GM23338 (cell line): ENCODE measurements around the gene PABPC1L. TPM values are rescaled to one million over a fixed set of nuclear protein-coding genes. Genes with fewer than 3 reads are reported as not detected.

Experiments
- ATAC-seq: fragments of 200-7000 bp; cut with Tn5 transposase; 3 replicates; pipeline ENCODE4 v1.9.1; 2020
- DNase-seq: peaks from one replicate; pipeline ENCODE4 v3.0.0-alpha.2; 2015; ENCODE audit warnings: low spot score
- H2AFZ ChIP-seq: fragments of 200-600 bp; sonication (generic); 2 replicates; pipeline ENCODE4 v1.8.0; 2016; ENCODE audit warnings: antibody characterized with exemption, mild to moderate bottlenecking, moderate library complexity
- H3F3A ChIP-seq: fragments of 200-600 bp; sonication (generic); replicated peaks from 2 replicates; pipeline ENCODE4 v1.8.0; 2017; ENCODE audit warnings: antibody characterized with exemption, mixed run types, low read depth
- H3K27ac ChIP-seq: fragments of 200-600 bp; sonication (generic); 2 replicates; pipeline ENCODE4 v1.6.1; 2016; ENCODE audit warnings: low read depth
- H3K27me3 ChIP-seq: fragments of 200-600 bp; sonication (generic); 2 replicates; pipeline ENCODE4 v1.8.0; 2016; ENCODE audit warnings: mild to moderate bottlenecking, mixed run types, moderate library complexity; ENCODE audit not compliant: insufficient read depth
- H3K36me3 ChIP-seq: fragments of 200-600 bp; sonication (generic); 2 replicates; pipeline ENCODE4 v1.8.0; 2016; ENCODE audit warnings: mild to moderate bottlenecking; ENCODE audit not compliant: insufficient read depth
- H3K4me1 ChIP-seq: fragments of 200-600 bp; sonication (generic); 2 replicates; pipeline ENCODE4 v1.8.0; 2016; ENCODE audit warnings: mild to moderate bottlenecking, moderate library complexity; ENCODE audit not compliant: insufficient read depth
- H3K4me2 ChIP-seq: fragments of 200-600 bp; sonication (generic); 2 replicates; pipeline ENCODE4 v1.7.1; 2017; ENCODE audit warnings: mixed run types
- H3K4me3 ChIP-seq: fragments of 200-600 bp; sonication (generic); 2 replicates; pipeline ENCODE4 v1.6.1; 2016; ENCODE audit warnings: mixed run types
- H3K79me2 ChIP-seq: fragments of 200-600 bp; sonication (generic); replicated peaks from 2 replicates; pipeline ENCODE4 v1.8.0; 2017; ENCODE audit warnings: mild to moderate bottlenecking; ENCODE audit not compliant: insufficient read depth
- H3K9me2 ChIP-seq: fragments of 200-600 bp; sonication (generic); 2 replicates; pipeline ENCODE4 v1.8.0; 2017; ENCODE audit not compliant: insufficient read depth
- H4K20me1 ChIP-seq: fragments of 200-600 bp; sonication (generic); replicated peaks from 2 replicates; pipeline ENCODE4 v1.8.0; 2017; ENCODE audit warnings: mild to moderate bottlenecking; ENCODE audit not compliant: insufficient read depth
- H3K27ac Mint-ChIP-seq: 2 replicates; pipeline ENCODE4 v1.8.0; 2020; ENCODE audit warnings: inconsistent platforms, mild to moderate bottlenecking, moderate library complexity, mixed read lengths
- H3K27me3 Mint-ChIP-seq: 3 replicates; pipeline ENCODE4 v1.8.0; 2022; ENCODE audit warnings: low read depth, mild to moderate bottlenecking, moderate library complexity, mixed read lengths, inconsistent platforms; ENCODE audit not compliant: insufficient read depth, poor library complexity
- H3K36me3 Mint-ChIP-seq: 3 replicates; pipeline ENCODE4 v1.8.0; 2021; ENCODE audit warnings: low read depth, mild to moderate bottlenecking, inconsistent platforms, moderate library complexity, mixed read lengths
- H3K4me1 Mint-ChIP-seq: 3 replicates; pipeline ENCODE4 v1.8.0; 2020; ENCODE audit warnings: mild to moderate bottlenecking, inconsistent platforms, mixed read lengths
- H3K4me3 Mint-ChIP-seq: 3 replicates; pipeline ENCODE4 v1.8.0; 2021; ENCODE audit warnings: moderate library complexity, mild to moderate bottlenecking, inconsistent platforms, mixed read lengths
- H3K9me3 Mint-ChIP-seq: 3 replicates; pipeline ENCODE4 v1.8.0; 2020; ENCODE audit warnings: moderate library complexity, mild to moderate bottlenecking, inconsistent platforms, mixed read lengths
- CTCF ChIP-seq, 2 experiments: fragments of 200-600 bp in 1 of 2; sonication (generic) in 1 of 2; conservative IDR thresholded peaks; 2 replicates each; pipeline versions ENCODE4 v1.5.1 to v1.6.1; 2016 to 2017; ENCODE audit warnings: antibody characterized with exemption in 2 of 2, low read depth in 2 of 2, mild to moderate bottlenecking in 2 of 2, moderate library complexity in 1 of 2
- JUNB ChIP-seq: IDR thresholded peaks from one replicate; pipeline ENCODE4 v1.6.1; 2016; ENCODE audit warnings: antibody characterized with exemption; ENCODE audit not compliant: unreplicated experiment
- ZNF462 ChIP-seq: fragments of 250-450 bp; sonication (Bioruptor Pico); IDR thresholded peaks from 2 replicates; pipeline ENCODE4 v1.5.0; 2020; ENCODE audit warnings: mild to moderate bottlenecking, moderate library complexity
- polyA plus RNA-seq: library from polyadenylated mRNA; unstranded; fragments of >200 nt; fragmentation: Nextera tagmentation; extraction: Ambion mirVana; gene quantifications from 2 replicates; pipeline ENCODE4 v1.2.1, GENCODE V29; 2016
- total RNA-seq: library from RNA; depleted of rRNA; stranded (reverse); fragments of >200 nt; shearing (Covaris generic); gene quantifications from 2 replicates; pipeline ENCODE4 v1.2.3, GENCODE V29; 2014

The PABPC1L gene
- total and polyA plus RNA-seq, 2 experiments from 2014 or later: 44.4 to 49.1 TPM

GRCh38 chr20:44942264-44942973 lies 32.6 kb downstream of the PABPC1L start:
- ATAC-seq (peak; percentile 83), DNase-seq (peak; percentile 43)
- Histone ChIP-seq H2AFZ (no peak overlapping the region), H3K36me3 (peaks cover 24% of the 10 kb centered on the region), H3K4me1 (no peaks in the 10 kb centered on the region), H3F3A (peaks cover 3% of the 10 kb centered on the region; the same call in 1 of the 2 replicates), H3K27ac (no peak overlapping the region), H3K27me3 (no peaks in the 10 kb centered on the region), H4K20me1 (peaks cover 13% of the 10 kb centered on the region), H3K79me2 (no peaks in the 10 kb centered on the region), H3K4me2 (no peak overlapping the region), H3K4me3 (no peak overlapping the region), H3K9me2 (no peaks in the 10 kb centered on the region)
- H3K36me3 Mint-ChIP-seq: peaks cover 68% of the 10 kb centered on the region
- no peaks in the 10 kb centered on the region for H3K27me3 Mint-ChIP-seq
- no peaks in the 10 kb centered on the region for H3K4me1 Mint-ChIP-seq
- no peak overlapping the region; the same call in 1 of the 2 replicates for H3K27ac Mint-ChIP-seq
- no peaks in the 10 kb centered on the region for H3K9me3 Mint-ChIP-seq
- TF ChIP-seq JUNB (no peak), CTCF (conservative IDR thresholded peaks at IDR 0.05; ENCODE audit: low read depth in 2 of 2) (peak; percentile 33 to 36; a peak in 3 of 4 replicates)
- no peak overlapping the region for H3K4me3 Mint-ChIP-seq

GRCh38 chr20:44943828-44944227 lies 34.0 kb downstream of the PABPC1L start:
- peaks cover 67% of the 10 kb centered on the region for H3K36me3 Mint-ChIP-seq
- Histone ChIP-seq H3K9me2 (no peaks in the 10 kb centered on the region), H3K4me2 (no peak overlapping the region), H3K27me3 (no peaks in the 10 kb centered on the region), H4K20me1 (peaks cover 16% of the 10 kb centered on the region), H3K36me3 (peaks cover 23% of the 10 kb centered on the region; the same call in 1 of the 2 replicates), H3K4me3 (no peak overlapping the region), H3K79me2 (no peaks in the 10 kb centered on the region), H3F3A (peaks cover 7% of the 10 kb centered on the region; the same call in 1 of the 2 replicates), H2AFZ (no peak overlapping the region), H3K27ac (no peak overlapping the region), H3K4me1 (no peaks in the 10 kb centered on the region)
- no peak overlapping the region for H3K4me3 Mint-ChIP-seq
- no peaks in the 10 kb centered on the region for H3K4me1 Mint-ChIP-seq
- TF ChIP-seq ZNF462: no peak
- no peak overlapping the region for H3K27ac Mint-ChIP-seq
- no peak for ATAC-seq
- no peaks in the 10 kb centered on the region for H3K9me3 Mint-ChIP-seq
- no peaks in the 10 kb centered on the region for H3K27me3 Mint-ChIP-seq
- DNase-seq: no peak
